Activated naive CD8-positive, alpha-beta T cell treated with anti-CD3 and anti-CD28 coated beads, Interleukin-2, amount 10 ng/mL, durations not matched to agents 7 days and 5 days (primary cell): ENCODE measurements around the gene AP3D1. TPM values are rescaled to one million over a fixed set of nuclear protein-coding genes. Genes with fewer than 3 reads are reported as not detected.

Experiments
- ATAC-seq: fragments of 150-1000 bp; cut with Tn5 transposase; one replicate; pipeline ENCODE4 v1.10.0; 2021; ENCODE audit warnings: low read depth, moderate library complexity
- POLR2A ChIA-PET: fragments of 350-600 bp; sonication (Branson Sonifier 250); formaldehyde crosslinking; loops from one replicate; lab custom pipeline; 2021; ENCODE audit warnings: antibody characterized with exemption; lab: Charles Lee
- DNase-seq: peaks from one replicate; pipeline ENCODE4 v3.0.0; 2021
- H3K27ac Mint-ChIP-seq: one replicate; pipeline ENCODE4 v1.8.0; 2022; ENCODE audit warnings: mild to moderate bottlenecking, mixed read lengths
- H3K27me3 Mint-ChIP-seq: one replicate; pipeline ENCODE4 v1.8.0; 2022; ENCODE audit warnings: mild to moderate bottlenecking, moderate library complexity, mixed read lengths
- H3K36me3 Mint-ChIP-seq: one replicate; pipeline ENCODE4 v1.8.0; 2021; ENCODE audit warnings: mild to moderate bottlenecking, mixed read lengths
- H3K4me1 Mint-ChIP-seq: one replicate; pipeline ENCODE4 v1.8.0; 2021; ENCODE audit warnings: mixed read lengths
- H3K4me3 Mint-ChIP-seq: one replicate; pipeline ENCODE4 v1.8.0; 2022; ENCODE audit warnings: mild to moderate bottlenecking, moderate library complexity, mixed read lengths
- H3K9me3 Mint-ChIP-seq: one replicate; pipeline ENCODE4 v1.8.0; 2021; ENCODE audit warnings: mixed read lengths
- total RNA-seq, 2 experiments: library from RNA; stranded (reverse); gene quantifications; one replicate each; pipeline ENCODE4 v1.2.3, GENCODE V29; 2021

AP3D1 gene
- total RNA-seq, 2 experiments from 2014 or later = 92.6 to 96.5 TPM

- H3K27me3 Mint-ChIP-seq = no peaks in the 10 kb centered on the region
- no peaks in the 10 kb centered on the region for H3K9me3 Mint-ChIP-seq
- H3K4me3 Mint-ChIP-seq = no peak overlapping the region
- DNase-seq = no peak
- H3K27ac Mint-ChIP-seq = no peak overlapping the region
- POLR2A ChIA-PET = no interaction called here
- no peak for ATAC-seq
- H3K36me3 Mint-ChIP-seq = peaks cover 6% of the 10 kb centered on the region
- peaks cover 2% of the 10 kb centered on the region for H3K4me1 Mint-ChIP-seq
Measured at GRCh38 chr19:2122982-2123381, 28.4 kb downstream of the AP3D1 start.

GRCh38 chr19:2122251-2122650 is 29.1 kb downstream of the AP3D1 start:
- Mint-ChIP-seq H3K4me1 (peaks cover 2% of the 10 kb centered on the region), H3K9me3 (no peaks in the 10 kb centered on the region), H3K36me3 (peaks cover 6% of the 10 kb centered on the region), H3K27me3 (no peaks in the 10 kb centered on the region), H3K27ac (no peak overlapping the region), H3K4me3 (no peak overlapping the region)
- ATAC-seq (no peak), DNase-seq (no peak)
- POLR2A ChIA-PET = no interaction called here

- peaks cover 2% of the 10 kb centered on the region for H3K4me1 Mint-ChIP-seq
- ATAC-seq (no peak), DNase-seq (no peak)
- H3K36me3 Mint-ChIP-seq = peaks cover 6% of the 10 kb centered on the region
- H3K27ac Mint-ChIP-seq = no peak overlapping the region
- no peaks in the 10 kb centered on the region for H3K27me3 Mint-ChIP-seq
- H3K4me3 Mint-ChIP-seq = no peak overlapping the region
- POLR2A ChIA-PET = no interaction called here
- H3K9me3 Mint-ChIP-seq = no peaks in the 10 kb centered on the region
Measured at GRCh38 chr19:2121416-2122051, 29.8 kb downstream of the AP3D1 start.

GRCh38 chr19:2120821-2121220 is 30.5 kb downstream of the AP3D1 start:
- H3K27ac Mint-ChIP-seq = no peak overlapping the region

GRCh38 chr19:2119921-2120785 is 31.2 kb downstream of the AP3D1 start:
- POLR2A ChIA-PET = interaction anchor here (0.6 to 0.7 kb wide), 2 partner anchors 113 to 116 kb away, joined by 3 to 5 read pairs; partner anchors contain the start of gene PLEKHJ1
- ATAC-seq = no peak
- DNase-seq = no peak
- no peak overlapping the region for H3K4me3 Mint-ChIP-seq
- H3K9me3 Mint-ChIP-seq = no peaks in the 10 kb centered on the region
- H3K27ac Mint-ChIP-seq = no peak overlapping the region
- peaks cover 2% of the 10 kb centered on the region for H3K4me1 Mint-ChIP-seq
- no peaks in the 10 kb centered on the region for H3K27me3 Mint-ChIP-seq
- peaks cover 8% of the 10 kb centered on the region for H3K36me3 Mint-ChIP-seq

More at GRCh38 chr19:2120821-2121220, 30.5 kb downstream of the AP3D1 start:
- DNase-seq (no peak), ATAC-seq (no peak)
- Mint-ChIP-seq H3K27me3 (no peaks in the 10 kb centered on the region), H3K9me3 (no peaks in the 10 kb centered on the region), H3K4me1 (peaks cover 2% of the 10 kb centered on the region), H3K4me3 (no peak overlapping the region), H3K36me3 (peaks cover 6% of the 10 kb centered on the region)
- POLR2A ChIA-PET = no interaction called here

- DNase-seq (no peak), ATAC-seq (no peak)
- Mint-ChIP-seq H3K9me3 (no peaks in the 10 kb centered on the region), H3K27ac (peak overlapping the region; percentile 23), H3K4me1 (peaks cover 4% of the 10 kb centered on the region), H3K36me3 (peaks cover 12% of the 10 kb centered on the region), H3K27me3 (no peaks in the 10 kb centered on the region), H3K4me3 (no peak overlapping the region)
- POLR2A ChIA-PET = no interaction called here
Measured at GRCh38 chr19:2118438-2118837, 32.9 kb downstream of the AP3D1 start.

- Mint-ChIP-seq H3K36me3 (peaks cover 12% of the 10 kb centered on the region), H3K4me3 (no peak overlapping the region), H3K27ac (no peak overlapping the region), H3K27me3 (no peaks in the 10 kb centered on the region), H3K4me1 (peaks cover 4% of the 10 kb centered on the region), H3K9me3 (no peaks in the 10 kb centered on the region)
- POLR2A ChIA-PET = no interaction called here
- no peak for ATAC-seq
- DNase-seq = no peak
Measured at GRCh38 chr19:2117215-2117960, 34.0 kb downstream of the AP3D1 start.

- Mint-ChIP-seq H3K27me3 (no peaks in the 10 kb centered on the region), H3K4me3 (no peak overlapping the region), H3K9me3 (no peaks in the 10 kb centered on the region), H3K4me1 (peaks cover 4% of the 10 kb centered on the region), H3K27ac (no peak overlapping the region), H3K36me3 (peaks cover 13% of the 10 kb centered on the region)
- DNase-seq (no peak), ATAC-seq (no peak)
- POLR2A ChIA-PET = no interaction called here
Measured at GRCh38 chr19:2116507-2116906, 34.9 kb downstream of the AP3D1 start.

GRCh38 chr19:2115911-2116426 is 35.4 kb downstream of the AP3D1 start:
- ATAC-seq = no peak

GRCh38 chr19:2115324-2115723 is 36.0 kb downstream of the AP3D1 start:
- H3K27me3 Mint-ChIP-seq = no peaks in the 10 kb centered on the region
- H3K36me3 Mint-ChIP-seq = peaks cover 13% of the 10 kb centered on the region
- ATAC-seq = no peak
- H3K27ac Mint-ChIP-seq = peak overlapping the region; percentile 15
- peaks cover 4% of the 10 kb centered on the region for H3K4me1 Mint-ChIP-seq
- H3K4me3 Mint-ChIP-seq = no peak overlapping the region
- no peak for DNase-seq
- POLR2A ChIA-PET = no interaction called here
- H3K9me3 Mint-ChIP-seq = no peaks in the 10 kb centered on the region

More at GRCh38 chr19:2115911-2116426, 35.4 kb downstream of the AP3D1 start:
- Mint-ChIP-seq H3K4me3 (no peak overlapping the region), H3K36me3 (peaks cover 13% of the 10 kb centered on the region), H3K27ac (no peak overlapping the region), H3K27me3 (no peaks in the 10 kb centered on the region), H3K9me3 (no peaks in the 10 kb centered on the region), H3K4me1 (peaks cover 4% of the 10 kb centered on the region)
- no peak for DNase-seq
- POLR2A ChIA-PET = no interaction called here

- no peaks in the 10 kb centered on the region for H3K27me3 Mint-ChIP-seq
- no peaks in the 10 kb centered on the region for H3K9me3 Mint-ChIP-seq
- H3K36me3 Mint-ChIP-seq = peaks cover 13% of the 10 kb centered on the region
- ATAC-seq = no peak
- H3K4me1 Mint-ChIP-seq = peaks cover 4% of the 10 kb centered on the region
- H3K27ac Mint-ChIP-seq = no peak overlapping the region
- H3K4me3 Mint-ChIP-seq = no peak overlapping the region
- POLR2A ChIA-PET = no interaction called here
- no peak for DNase-seq
Measured at GRCh38 chr19:2114821-2115220, 36.5 kb downstream of the AP3D1 start.

GRCh38 chr19:2114218-2114617 is 37.1 kb downstream of the AP3D1 start:
- DNase-seq (no peak), ATAC-seq (no peak)
- H3K4me3 Mint-ChIP-seq = no peak overlapping the region
- POLR2A ChIA-PET = no interaction called here
- no peaks in the 10 kb centered on the region for H3K27me3 Mint-ChIP-seq
- H3K27ac Mint-ChIP-seq = no peak overlapping the region
- H3K4me1 Mint-ChIP-seq = peaks cover 3% of the 10 kb centered on the region
- H3K9me3 Mint-ChIP-seq = no peaks in the 10 kb centered on the region
- peaks cover 12% of the 10 kb centered on the region for H3K36me3 Mint-ChIP-seq
